ENCODE measurements around the gene ATXN2.
A peak's percentile ranks its signal among the peaks of the same experiment; 100 is the strongest.
"Not testable (repeated sequence)": the region's sequence is repeated elsewhere in the genome, so short reads cannot be mapped to it uniquely, and the experiment has no call there.

Gene ATXN2

DNA sequence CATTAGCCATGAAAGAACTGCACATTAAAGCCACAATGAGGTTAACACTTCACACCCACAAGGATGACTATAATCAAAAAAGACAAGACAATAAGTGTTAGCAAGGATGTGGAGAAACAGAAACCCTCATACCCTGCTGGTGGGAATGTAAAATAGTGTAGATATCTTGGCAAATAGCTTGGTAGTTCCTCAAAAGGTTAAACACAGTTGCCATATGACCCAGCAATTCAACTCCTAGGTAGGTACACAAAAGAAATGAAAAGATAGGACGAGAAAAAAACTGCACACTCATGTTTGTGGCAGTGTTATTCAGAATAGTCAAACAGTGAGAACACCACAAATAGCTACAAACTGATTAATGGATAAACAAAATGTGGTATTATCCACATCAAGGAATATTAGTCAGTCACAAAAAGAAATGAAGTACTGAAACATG is 93.5 kb downstream of the ATXN2 start:
- no peak for FAIRE-seq
- no peak for DNase-seq (ENCODE audit: low spot score)

- FAIRE-seq: no peak
- DNase-seq (ENCODE audit: low spot score): no peak
Observed at GRCh38 chr12:111503116-111503515, 96.0 kb downstream of the ATXN2 start.

GRCh38 chr12:111494676-111495075 is 104.4 kb downstream of the ATXN2 start:
- no peak for FAIRE-seq

DNA sequence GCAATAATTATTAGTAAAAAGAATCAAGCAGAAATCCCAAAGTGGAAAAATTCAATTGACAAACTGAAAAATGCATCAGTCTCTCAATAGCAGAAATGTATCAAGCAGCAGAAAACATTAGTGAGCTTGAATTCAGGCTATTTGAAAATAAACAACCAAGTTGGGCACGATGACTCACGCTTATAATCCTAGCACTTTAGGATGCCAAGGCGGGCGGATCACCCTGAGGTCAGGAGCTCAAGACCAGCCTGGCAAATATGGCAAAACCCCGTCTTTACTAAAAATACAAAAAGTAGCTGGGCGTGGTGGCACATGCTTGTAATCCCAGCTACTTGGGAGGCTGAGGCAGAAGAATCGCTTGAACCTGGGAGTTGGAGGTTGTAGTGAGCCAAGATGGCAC is 106.1 kb downstream of the ATXN2 start:
- peak; percentile 15 for DNase-seq (ENCODE audit: low spot score)
- FAIRE-seq: not testable (repeated sequence)

More at GRCh38 chr12:111494676-111495075, 104.4 kb downstream of the ATXN2 start:
- no peak for DNase-seq (ENCODE audit: low spot score)

GRCh38 chr12:111488798-111489197 is 110.3 kb downstream of the ATXN2 start:
- FAIRE-seq: no peak
- DNase-seq (ENCODE audit: low spot score): no peak

DNA sequence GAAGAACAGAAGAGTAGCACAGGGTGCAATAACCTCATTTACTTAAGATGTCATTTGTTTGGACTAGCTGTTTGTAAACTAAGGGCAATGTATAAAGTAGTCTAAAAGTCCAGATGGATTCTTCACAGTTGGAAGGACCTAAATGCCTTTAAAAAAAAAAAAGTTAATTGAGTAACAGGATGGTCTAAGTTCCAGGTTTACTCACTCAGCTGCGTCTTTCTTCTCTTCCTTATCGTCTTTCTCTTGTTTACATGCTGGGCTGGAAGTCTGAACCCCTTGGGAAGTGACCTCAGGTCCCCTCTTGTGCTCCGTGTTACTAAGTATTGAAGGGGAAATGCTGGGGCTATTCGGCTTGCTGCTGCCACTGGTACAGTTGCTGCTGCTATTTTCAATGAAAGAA is 110.8 kb downstream of the ATXN2 start:
- DNase-seq (ENCODE audit: low spot score) (no peak), FAIRE-seq (no peak)

GRCh38 chr12:111482462-111482861 is 116.7 kb downstream of the ATXN2 start:
- FAIRE-seq (no peak), DNase-seq (ENCODE audit: low spot score) (no peak)

GRCh38 chr12:111471236-111471635 is 127.9 kb downstream of the ATXN2 start:
- FAIRE-seq (no peak), DNase-seq (ENCODE audit: low spot score) (no peak)

- FAIRE-seq (no peak), DNase-seq (ENCODE audit: low spot score) (no peak)
Observed at GRCh38 chr12:111469401-111469800, 129.7 kb downstream of the ATXN2 start.

- FAIRE-seq (no peak), DNase-seq (ENCODE audit: low spot score) (no peak)
Observed at GRCh38 chr12:111467857-111468241, 131.3 kb downstream of the ATXN2 start.

- no peak for DNase-seq (ENCODE audit: low spot score)
- no peak for FAIRE-seq
Observed at GRCh38 chr12:111467092-111467856, 131.8 kb downstream of the ATXN2 start.

DNA sequence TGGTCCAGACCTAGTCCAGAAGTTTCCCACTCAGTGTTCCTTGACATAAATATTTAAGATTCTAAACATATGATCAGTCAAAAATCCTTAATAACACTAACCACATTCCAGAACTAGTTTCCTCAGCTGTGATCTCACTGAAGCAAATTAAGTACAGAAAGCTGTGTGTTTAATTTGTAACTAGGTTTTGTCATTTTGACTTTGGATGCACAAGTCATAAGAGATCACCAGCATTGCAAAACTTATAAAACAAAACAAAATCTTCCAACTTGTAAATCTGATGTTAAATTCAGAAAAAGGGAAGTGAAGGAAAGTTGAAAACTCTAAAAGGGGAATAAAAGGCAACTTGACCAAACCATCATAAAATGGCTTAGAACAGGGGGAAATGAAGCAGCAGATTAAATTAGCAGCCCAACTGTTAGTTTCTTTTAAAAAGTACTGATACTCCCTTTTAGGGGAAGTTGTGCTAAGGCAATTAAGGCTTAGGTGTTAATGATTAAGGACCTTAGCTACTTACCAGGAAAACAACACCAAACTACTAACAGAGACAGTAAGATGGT is 136.8 kb downstream of the ATXN2 start:
- peak; percentile 89 for FAIRE-seq
- DNase-seq (ENCODE audit: low spot score): peak; percentile 39

- DNase-seq (ENCODE audit: low spot score); FAIRE-seq: not testable (repeated sequence)
Observed at GRCh38 chr12:111460111-111460510, 139.0 kb downstream of the ATXN2 start.

GRCh38 chr12:111458546-111459172 is 140.5 kb downstream of the ATXN2 start:
- DNase-seq (ENCODE audit: low spot score): no peak
- no peak for FAIRE-seq

- FAIRE-seq: no peak
- DNase-seq (ENCODE audit: low spot score): no peak
Observed at GRCh38 chr12:111457577-111457976, 141.5 kb downstream of the ATXN2 start.

DNA sequence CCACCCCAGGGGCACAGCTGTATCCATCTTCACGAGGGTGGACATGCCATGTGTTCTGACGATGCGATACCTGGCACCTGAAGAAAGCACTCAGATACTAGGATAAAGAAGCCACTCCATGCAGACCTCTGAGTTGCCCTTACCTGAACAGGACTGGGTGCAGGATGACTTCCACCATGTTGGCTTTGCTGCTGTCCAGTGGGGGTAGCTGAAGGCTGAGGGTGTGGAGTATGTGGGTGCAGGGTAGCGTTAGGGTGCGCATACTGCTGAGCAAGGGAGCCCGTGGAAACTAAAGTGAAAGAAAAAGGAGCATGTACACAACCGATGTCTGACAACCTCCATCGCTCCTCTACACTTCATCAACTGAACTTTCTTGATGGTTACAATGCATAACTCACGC is 142.0 kb downstream of the ATXN2 start:
- DNase-seq (ENCODE audit: low spot score) (no peak), FAIRE-seq (no peak)

GRCh38 chr12:111455448-111456320 is 143.4 kb downstream of the ATXN2 start:
- DNase-seq (ENCODE audit: low spot score) (no peak), FAIRE-seq (no peak)

DNA sequence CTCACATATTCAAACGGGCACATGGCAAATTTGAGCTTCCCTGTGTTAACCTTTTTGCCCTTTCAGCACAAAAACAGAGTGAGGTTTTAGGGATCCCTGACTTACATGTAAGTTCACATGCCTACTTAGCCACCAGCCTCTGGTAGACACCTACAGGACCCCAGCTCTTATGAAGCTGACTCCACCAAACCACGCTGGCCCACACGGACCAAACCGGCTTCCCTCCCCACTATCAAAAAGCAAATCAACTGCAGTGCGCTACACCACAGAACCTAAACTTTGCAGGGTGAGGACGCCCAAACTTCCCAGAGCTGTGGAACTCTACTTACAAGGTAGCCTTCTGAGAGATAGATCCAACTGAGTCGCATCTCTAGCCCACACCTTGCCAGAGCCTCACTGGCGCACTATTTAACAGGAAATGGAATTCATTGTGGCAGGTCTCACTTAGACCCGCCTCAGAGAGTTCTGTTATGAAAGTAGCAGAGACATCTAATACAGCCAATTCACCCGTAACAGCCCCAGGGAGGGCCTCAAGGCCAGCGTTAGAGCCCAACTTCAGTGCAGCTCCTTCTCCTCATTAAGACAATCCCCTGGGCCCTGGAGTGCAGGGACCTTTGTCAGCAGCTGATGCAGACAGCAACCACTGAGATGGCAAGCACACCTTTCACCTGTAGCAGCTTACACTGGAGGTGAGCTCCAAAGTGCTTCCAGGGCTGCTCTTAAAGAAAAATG is 144.2 kb downstream of the ATXN2 start:
- no peak for FAIRE-seq

GRCh38 chr12:111454311-111454710 is 144.8 kb downstream of the ATXN2 start:
- DNase-seq (ENCODE audit: low spot score) (no peak), FAIRE-seq (no peak)

More for the DNA sequence above, 144.2 kb downstream of the ATXN2 start:
- no peak for DNase-seq (ENCODE audit: low spot score)

GRCh38 chr12:111453071-111453989 is 145.8 kb downstream of the ATXN2 start:
- FAIRE-seq: no peak
- no peak for DNase-seq (ENCODE audit: low spot score)
